Nephron progenitor cell (in vitro differentiated cells): ENCODE results near the gene BCAP31.
"Not testable (repeated sequence)": the region's sequence is repeated elsewhere in the genome, so short reads cannot be mapped to it uniquely, and the experiment has no call there.

Experiments
- DNase-seq: peaks from one replicate; pipeline ENCODE4 v3.0.0; 2021
- H3K27ac Mint-ChIP-seq: 2 replicates; pipeline ENCODE4 v1.8.0; 2021; ENCODE audit warnings: mild to moderate bottlenecking, moderate library complexity, mixed read lengths
- H3K27me3 Mint-ChIP-seq: 2 replicates; pipeline ENCODE4 v1.8.0; 2021; ENCODE audit warnings: mild to moderate bottlenecking, low read depth, mixed read lengths; ENCODE audit not compliant: poor library complexity
- H3K36me3 Mint-ChIP-seq: 2 replicates; pipeline ENCODE4 v1.8.0; 2021; ENCODE audit warnings: low read depth, mixed read lengths
- H3K4me1 Mint-ChIP-seq: 2 replicates; pipeline ENCODE4 v1.8.0; 2021; ENCODE audit warnings: mixed read lengths
- H3K4me3 Mint-ChIP-seq: 2 replicates; pipeline ENCODE4 v1.8.0; 2021; ENCODE audit warnings: mild to moderate bottlenecking, moderate library complexity, mixed read lengths
- H3K9me3 Mint-ChIP-seq: 2 replicates; pipeline ENCODE4 v1.8.0; 2021; ENCODE audit warnings: mild to moderate bottlenecking, moderate library complexity, mixed read lengths
- TF ChIP-seq, protein P1 (sequence below): fragments of 200-600 bp; sonication (generic); IDR thresholded peaks from 2 replicates; pipeline ENCODE4 v1.5.0; 2021; ENCODE audit warnings: antibody characterized with exemption

The BCAP31 gene

DNA sequence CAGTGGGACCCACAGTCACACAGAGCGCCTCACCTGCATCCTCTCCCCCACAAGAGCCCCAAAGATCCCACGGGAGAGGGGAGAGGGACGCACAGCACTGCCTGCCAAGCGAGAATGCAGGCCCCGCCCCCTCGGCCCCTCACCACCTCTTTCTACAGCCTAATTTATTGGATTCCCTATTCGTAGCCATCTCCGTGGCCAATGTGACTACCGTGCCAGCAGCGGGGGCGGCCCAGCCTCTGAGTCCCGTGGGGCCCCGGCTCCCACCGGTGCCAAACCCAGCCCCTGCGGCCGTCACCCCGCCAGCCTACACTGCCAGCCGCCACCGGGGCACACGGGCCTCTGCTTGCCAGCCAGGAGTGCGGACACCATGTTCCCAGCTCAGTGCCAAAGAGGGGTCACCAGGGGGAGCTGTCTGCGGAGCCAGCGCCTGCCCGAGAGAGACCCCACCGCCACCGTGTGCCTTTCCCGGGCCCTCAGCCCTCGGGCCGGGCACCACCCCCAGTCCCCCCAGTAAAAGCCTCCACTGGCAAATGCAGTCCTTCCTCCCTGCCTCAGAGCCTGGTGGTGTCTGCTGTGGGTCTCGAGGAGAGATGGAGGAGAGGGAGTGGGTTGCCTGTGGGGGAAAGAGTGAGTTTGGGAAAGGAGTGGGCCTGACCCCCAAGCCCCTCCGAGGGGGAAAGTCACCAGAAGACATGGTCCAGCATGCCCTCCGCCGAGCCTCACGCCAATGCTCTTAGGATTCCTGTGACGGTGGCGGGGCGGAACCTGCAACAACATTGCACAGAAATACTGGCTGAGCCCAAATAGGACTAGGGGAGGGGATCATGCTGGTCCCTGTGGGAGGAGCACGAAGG is 20.3 kb upstream of the BCAP31 start:
- peak; percentile 53 for DNase-seq
- Mint-ChIP-seq H3K4me1 (peaks cover 19% of the 10 kb centered on the region), H3K27ac (no peak overlapping the region), H3K36me3 (peaks cover 2% of the 10 kb centered on the region), H3K27me3 (no peaks in the 10 kb centered on the region), H3K4me3 (peak overlapping the region; percentile 67), H3K9me3 (peaks cover 43% of the 10 kb centered on the region)
- TF ChIP-seq, protein P1, sequence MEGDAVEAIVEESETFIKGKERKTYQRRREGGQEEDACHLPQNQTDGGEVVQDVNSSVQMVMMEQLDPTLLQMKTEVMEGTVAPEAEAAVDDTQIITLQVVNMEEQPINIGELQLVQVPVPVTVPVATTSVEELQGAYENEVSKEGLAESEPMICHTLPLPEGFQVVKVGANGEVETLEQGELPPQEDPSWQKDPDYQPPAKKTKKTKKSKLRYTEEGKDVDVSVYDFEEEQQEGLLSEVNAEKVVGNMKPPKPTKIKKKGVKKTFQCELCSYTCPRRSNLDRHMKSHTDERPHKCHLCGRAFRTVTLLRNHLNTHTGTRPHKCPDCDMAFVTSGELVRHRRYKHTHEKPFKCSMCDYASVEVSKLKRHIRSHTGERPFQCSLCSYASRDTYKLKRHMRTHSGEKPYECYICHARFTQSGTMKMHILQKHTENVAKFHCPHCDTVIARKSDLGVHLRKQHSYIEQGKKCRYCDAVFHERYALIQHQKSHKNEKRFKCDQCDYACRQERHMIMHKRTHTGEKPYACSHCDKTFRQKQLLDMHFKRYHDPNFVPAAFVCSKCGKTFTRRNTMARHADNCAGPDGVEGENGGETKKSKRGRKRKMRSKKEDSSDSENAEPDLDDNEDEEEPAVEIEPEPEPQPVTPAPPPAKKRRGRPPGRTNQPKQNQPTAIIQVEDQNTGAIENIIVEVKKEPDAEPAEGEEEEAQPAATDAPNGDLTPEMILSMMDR: no peak

DNA sequence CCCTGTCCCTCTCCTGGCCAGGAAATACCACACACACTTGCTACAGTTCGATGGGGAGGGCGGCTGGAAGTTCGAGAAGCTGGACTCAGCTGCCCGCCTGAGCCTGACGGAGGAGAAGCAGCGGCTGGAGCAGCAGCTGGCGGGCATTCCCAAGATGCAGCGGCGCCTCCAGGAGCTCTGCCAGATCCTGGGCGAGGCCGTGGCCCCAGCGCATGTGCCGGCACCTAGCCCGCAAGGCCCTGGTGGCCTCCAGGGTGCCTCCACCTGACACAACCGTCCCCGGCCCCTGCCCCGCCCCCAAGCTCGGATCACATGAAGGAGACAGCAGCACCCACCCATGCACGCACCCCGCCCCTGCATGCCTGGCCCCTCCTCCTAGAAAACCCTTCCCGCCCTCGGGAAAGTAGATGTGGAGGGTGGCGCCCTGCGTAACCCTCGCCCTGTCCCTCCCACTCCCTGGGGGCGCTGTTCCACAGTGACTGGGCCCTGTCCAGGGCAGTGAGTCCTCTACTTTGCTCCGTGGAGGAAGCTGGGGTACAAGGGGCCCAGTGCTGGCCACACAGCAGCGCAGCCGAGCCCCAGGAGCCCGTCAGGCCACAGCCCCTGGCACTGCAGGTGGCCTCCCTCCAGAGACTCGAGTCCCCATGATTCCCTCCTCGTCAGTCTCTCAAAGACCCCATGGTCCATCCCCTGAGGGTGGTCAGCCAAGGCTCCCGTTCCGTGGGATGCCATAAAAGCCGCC is 19.5 kb upstream of the BCAP31 start:
- not testable (repeated sequence) for H3K27ac Mint-ChIP-seq, H3K27me3 Mint-ChIP-seq, H3K36me3 Mint-ChIP-seq
- H3K9me3 Mint-ChIP-seq: peaks cover 43% of the 10 kb centered on the region
- H3K4me3 Mint-ChIP-seq: peak overlapping the region; percentile 67
- peaks cover 26% of the 10 kb centered on the region for H3K4me1 Mint-ChIP-seq
- DNase-seq: peak; percentile 52

DNA sequence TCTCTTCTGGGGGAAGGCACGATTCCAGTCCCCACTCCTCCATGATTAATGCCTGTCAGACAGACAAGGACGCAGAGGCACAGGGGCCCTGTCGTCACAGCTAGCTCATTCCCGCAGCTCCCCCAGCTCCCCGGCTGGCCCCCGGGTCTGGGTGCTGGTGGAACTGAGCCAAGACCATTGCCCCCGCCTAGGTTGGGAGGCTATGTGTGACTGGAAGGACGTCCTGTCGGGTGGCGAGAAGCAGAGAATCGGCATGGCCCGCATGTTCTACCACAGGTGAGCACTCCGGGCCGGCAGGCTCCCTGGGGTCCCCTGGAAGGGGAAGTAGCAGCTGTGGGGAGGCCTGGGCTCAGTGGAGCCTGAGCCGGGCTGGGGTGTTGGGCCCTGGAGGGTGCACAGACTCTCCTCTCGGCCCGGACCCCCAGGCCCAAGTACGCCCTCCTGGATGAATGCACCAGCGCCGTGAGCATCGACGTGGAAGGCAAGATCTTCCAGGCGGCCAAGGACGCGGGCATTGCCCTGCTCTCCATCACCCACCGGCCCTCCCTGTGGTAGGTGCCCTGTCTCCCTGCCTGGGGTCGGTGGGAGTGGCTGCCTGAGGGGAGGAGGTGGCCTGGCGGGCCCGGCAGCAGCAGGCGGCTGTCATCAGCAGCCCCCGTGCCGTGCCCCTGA is 18.7 kb upstream of the BCAP31 start:
- H3K27ac Mint-ChIP-seq, H3K36me3 Mint-ChIP-seq, H3K27me3 Mint-ChIP-seq, H3K4me3 Mint-ChIP-seq, DNase-seq: not testable (repeated sequence)
- H3K4me1 Mint-ChIP-seq: peaks cover 31% of the 10 kb centered on the region
- H3K9me3 Mint-ChIP-seq: peaks cover 45% of the 10 kb centered on the region

DNA sequence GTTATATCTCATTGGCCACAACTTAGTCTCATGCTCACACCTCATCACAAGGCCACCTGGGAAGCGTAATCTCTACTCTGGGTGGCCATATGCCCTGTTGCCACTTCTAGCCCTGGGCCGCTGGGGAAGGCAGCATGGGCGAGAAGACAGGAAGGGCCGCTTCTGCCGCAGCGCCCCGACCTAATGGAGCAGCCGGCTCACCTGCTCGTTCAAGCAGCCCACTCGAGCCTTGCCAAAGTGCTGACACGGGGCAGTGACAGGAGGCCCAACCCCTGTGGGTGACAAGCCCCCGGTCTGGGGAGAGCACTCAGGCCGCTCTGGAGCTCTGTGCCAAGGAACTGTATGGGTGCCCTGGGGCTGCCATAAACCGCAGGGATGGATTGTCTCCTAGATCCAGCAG is 17.9 kb upstream of the BCAP31 start:
- Mint-ChIP-seq H3K9me3 (peaks cover 41% of the 10 kb centered on the region), H3K4me1 (peaks cover 31% of the 10 kb centered on the region)
- not testable (repeated sequence) for H3K27ac Mint-ChIP-seq, DNase-seq, H3K36me3 Mint-ChIP-seq, H3K27me3 Mint-ChIP-seq, H3K4me3 Mint-ChIP-seq

DNA sequence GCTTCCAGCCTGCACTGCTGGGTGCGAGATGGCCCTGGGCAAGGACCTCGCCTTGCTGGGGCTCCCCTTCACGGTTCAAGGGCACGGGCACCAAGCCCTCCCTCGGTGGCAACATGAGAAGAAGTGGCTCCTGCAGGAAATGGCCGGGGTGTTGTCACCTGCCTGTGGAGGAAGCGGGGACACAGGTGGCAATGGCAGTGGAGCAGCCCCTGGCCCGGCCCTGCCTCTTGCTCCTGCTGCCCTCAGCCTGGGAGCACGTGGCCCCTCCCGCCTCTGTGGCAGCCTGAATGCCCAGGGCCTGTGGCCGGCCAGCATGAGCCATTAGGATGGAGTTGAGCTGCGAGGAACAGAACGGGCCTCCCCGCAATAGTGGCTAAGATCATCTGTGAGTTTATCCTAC is 17.3 kb upstream of the BCAP31 start:
- H3K9me3 Mint-ChIP-seq: peaks cover 38% of the 10 kb centered on the region
- no peak overlapping the region for H3K27ac Mint-ChIP-seq
- no peaks in the 10 kb centered on the region for H3K27me3 Mint-ChIP-seq
- no peak for DNase-seq
- H3K36me3 Mint-ChIP-seq: no peaks in the 10 kb centered on the region
- TF ChIP-seq, protein P1: no peak
- H3K4me1 Mint-ChIP-seq: peaks cover 31% of the 10 kb centered on the region
- H3K4me3 Mint-ChIP-seq: no peak overlapping the region

DNA sequence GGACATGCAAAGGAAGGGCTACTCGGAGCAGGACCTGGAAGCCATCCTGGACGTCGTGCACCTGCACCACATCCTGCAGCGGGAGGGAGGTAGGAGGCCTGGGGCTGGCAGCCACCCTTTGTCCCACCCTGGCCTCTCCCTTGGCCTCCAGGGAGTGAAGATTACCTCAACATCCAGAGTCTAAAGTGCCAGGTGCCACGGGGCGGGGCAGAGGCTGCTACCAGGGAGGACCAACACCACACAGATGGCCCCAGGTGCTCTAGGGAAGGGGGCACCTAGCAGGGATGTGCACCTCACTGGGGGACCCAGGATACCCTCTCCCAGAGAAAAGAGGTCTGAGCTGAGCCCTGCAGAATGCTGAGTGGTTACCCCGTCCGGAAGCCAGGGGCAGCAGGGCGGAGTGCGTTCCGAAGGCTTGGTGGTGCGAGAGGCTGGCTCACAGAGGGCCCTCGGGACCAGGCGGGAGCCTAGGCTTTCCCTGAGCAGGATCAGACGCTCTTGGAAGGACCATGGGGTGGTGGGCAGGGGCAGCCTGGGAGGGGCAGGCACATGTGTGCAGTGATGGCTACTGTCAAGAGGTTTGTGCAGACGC is 16.5 kb upstream of the BCAP31 start:
- peaks cover under 1% of the 10 kb centered on the region for H3K36me3 Mint-ChIP-seq
- no peak overlapping the region for H3K4me3 Mint-ChIP-seq
- peaks cover 32% of the 10 kb centered on the region for H3K4me1 Mint-ChIP-seq
- H3K27ac Mint-ChIP-seq: no peak overlapping the region
- TF ChIP-seq, protein P1: no peak
- H3K27me3 Mint-ChIP-seq: peaks cover under 1% of the 10 kb centered on the region
- no peak for DNase-seq
- peaks cover 37% of the 10 kb centered on the region for H3K9me3 Mint-ChIP-seq
